NCI-H1694 treated with DMSO at 0.1 percent for 48 hours (cell line): ENCODE results near the gene TMEM200C.

ENCODE experiments used
- DNase-seq: peaks from one replicate; lab custom pipeline; 2025; lab: John Stamatoyannopoulos, UW

The TMEM200C gene

GRCh38 chr18:5895299-5895875 is at the start of gene TMEM200C:
TSS of gene TMEM200C (minus strand) at chr18:5895522. CDS start at chr18:5892063, 3,459 bp downstream.
- no peak for DNase-seq

DNA sequence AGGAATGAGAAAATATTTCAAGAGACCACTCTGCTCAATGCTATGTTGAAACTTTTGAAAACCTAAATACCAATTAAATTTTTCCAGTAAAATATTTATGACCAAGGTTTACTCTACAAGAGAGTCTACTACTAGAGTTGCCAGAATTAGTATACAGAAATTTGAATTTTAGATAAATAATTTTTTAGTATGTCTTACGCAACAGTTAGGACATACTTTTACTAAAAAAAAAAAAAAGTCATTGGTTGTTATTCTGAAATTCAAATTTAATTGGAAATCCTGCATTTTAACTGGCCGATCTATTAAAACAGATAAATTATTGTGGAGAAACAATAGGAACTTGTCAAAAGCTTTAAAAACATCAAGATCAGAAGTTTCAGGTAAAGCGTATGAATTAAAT is 49.1 kb upstream of the TMEM200C start:
- no peak for DNase-seq

DNA sequence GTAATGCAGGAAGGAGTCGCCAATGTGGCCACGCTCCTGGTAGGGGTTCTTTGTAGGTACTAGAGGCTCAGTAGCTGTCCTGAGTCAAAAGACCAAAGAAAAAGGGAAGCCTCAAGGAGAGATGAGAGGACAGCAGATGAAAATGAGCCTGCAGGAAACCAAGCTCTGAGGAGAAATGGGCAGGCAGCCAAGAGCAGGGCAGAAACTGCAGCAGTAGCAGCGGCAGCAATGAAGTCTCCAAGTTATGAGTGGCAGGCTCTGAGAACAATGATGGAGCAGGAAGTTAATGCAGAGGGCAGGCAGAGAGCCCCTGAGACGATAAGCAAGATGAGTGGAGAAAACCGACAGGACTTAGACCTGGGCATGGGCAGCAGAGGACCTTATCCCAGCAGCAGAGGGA is 48.2 kb upstream of the TMEM200C start:
- DNase-seq, result peak; percentile 62

GRCh38 chr18:5942591-5942990 is 47.3 kb upstream of the TMEM200C start:
- DNase-seq, result no peak

GRCh38 chr18:5941890-5942289 is 46.6 kb upstream of the TMEM200C start:
- DNase-seq, result no peak

DNA sequence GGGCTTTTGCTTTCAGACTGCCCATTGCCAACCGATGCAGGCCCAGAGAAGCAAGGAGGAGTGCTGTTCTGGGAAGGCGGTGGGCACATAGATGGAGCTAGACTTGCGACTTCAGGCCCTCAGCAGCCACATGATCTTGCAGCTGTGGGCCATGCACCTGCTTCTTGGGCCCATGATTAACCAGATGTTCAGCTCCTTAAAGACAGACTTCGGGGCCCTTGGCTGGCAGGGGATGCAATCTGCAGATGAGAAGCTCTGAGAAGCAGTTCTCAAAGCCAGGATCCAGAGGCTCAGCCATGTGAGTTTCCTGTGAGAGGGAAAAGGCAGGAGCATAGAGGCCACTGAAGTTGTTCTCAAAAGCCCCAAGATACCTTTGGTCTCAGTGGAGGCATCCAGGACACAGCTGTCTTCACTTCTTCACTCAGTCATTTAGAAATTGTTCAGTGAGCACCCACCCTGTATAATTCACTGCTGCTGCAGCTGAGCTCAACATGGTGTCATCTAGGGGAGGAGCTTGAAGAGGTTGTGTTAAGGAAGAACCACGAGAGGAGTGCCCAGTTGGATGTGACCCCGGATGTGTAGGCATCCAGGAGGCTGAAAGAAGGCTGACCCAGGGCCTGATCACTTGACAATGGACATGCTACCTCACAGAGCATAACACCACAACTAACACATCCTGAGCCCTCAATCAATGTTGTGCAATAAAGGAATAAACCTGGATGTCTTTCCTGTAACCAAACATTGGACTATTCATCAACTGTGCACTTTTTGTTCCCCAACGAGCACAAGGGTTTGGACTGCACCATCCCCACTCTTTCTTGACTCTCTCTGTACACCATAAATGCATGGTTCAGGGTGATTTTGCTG is 44.7 kb upstream of the TMEM200C start:
- DNase-seq, result no peak

DNA sequence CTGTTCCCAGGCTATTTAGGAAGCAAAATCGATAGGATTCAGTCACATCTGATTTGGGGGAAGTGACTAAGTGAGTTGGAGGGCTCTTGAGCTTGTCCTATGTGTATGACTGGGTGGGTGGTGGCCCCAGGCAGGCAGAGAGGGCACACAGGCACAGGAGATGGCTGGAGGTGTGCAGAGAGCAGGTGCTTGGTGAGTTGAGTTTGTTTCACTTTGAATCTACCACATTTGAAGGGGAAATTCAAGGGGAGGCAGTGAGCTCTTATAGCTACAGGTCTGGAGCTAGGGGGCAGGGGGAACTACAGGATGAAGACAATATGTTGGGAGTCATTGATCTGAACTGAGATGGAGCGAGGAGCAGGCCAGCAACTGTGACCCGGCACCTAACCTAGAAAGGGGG is 42.5 kb upstream of the TMEM200C start:
- no peak for DNase-seq

DNA sequence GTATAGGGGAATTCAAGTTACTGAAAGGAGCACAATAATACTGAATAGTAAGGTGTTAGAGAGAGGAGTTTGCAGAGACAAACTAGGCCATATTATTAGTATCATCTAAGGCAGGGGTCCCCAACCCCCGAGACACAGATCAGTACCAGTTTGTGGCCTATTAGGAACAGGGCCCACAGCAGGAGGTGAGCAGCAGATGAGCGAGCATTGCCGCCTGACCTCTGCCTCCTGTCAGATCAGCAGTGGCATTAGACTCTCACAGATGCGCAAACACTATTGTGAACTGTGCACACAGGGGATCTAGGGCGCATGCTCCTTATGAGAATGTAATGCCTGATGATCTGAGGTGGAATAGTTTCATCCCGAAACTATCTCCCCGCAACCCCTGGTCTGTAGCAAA is 41.8 kb upstream of the TMEM200C start:
- no peak for DNase-seq

DNA sequence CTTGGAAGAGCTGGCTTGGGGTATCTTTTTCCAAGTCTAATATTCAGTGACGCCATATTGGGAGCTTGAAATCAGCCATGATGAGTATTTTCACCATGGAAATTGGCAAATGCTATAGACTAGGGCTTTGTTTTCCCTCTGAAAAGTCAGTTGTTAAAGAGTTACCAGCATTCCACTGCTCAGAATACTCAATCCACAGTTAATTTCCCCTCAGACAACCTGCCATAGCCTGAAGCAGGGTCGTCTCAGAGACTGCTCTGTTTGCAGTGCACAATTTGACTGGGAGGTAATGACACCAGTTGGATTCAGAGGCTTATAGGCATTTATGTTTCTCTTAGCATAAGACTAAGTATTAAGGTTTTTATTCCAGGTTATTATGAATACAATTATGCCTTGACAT is 35.5 kb upstream of the TMEM200C start:
- DNase-seq, result no peak

GRCh38 chr18:5918205-5918858 is 23.0 kb upstream of the TMEM200C start:
- no peak for DNase-seq

- DNase-seq, result no peak
Observed at GRCh38 chr18:5914951-5915350, 19.6 kb upstream of the TMEM200C start.

GRCh38 chr18:5914016-5914415 is 18.7 kb upstream of the TMEM200C start:
- DNase-seq, result no peak

DNA sequence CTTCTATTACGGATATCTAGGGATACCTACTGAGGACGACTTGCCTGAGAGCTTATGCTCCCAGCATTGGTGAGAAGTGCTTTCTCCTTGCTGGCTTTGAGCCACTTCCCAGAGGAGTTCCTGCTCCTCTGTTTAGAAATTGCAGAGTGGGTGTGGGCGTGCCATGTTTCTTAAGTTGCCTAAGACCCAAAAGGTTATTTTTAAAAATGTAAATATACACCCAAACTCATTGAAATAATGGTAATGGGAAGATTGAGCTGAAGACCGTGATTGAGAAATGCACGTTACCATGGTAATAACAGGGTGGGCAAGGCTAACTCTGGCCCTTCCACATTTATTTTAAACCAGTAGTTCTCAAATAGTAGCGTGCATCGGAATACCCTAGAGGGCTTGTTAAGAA is 17.2 kb upstream of the TMEM200C start:
- no peak for DNase-seq

GRCh38 chr18:5909125-5909524 is 13.8 kb upstream of the TMEM200C start:
- DNase-seq, result no peak

- no peak for DNase-seq
Observed at GRCh38 chr18:5903386-5903785, 8.1 kb upstream of the TMEM200C start.

DNA sequence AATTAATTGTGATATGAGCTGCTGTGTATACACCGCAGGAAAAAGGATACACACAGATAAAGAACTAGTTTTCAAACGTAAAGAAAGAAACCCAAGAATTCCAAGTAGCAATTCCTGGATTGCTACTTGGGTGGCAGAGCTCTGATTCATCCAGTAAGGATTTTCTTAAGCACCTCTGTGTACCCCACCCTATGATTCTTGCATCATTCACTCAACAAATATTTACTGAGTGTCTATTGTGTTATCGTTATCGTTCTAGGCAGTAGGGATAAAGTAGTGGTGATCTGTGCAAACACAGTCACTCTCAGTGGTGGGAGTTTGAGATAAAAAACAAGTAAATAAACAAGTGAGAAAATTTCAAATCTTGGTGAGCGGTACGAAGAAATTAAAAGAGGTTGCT is 4.9 kb upstream of the TMEM200C start:
- no peak for DNase-seq

DNA sequence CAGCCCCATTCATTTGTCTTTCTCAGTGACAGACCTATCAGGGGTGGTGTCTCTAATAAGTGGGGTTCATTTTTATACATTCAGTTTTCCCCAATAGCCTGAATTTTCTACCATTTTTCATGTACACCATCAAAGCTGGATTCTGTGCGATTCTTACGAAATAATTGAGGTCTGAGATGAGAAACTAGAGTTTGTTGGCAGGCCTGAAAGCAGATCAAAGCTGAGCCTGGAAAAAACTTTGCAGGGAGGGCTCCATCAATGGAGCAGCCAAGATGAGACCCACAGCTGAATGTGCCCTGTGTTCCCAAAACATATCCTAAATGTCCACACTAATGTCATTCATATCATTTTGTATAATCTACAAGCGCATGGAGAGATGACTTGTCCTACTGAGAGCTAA is 4.5 kb upstream of the TMEM200C start:
- DNase-seq, result no peak

GRCh38 chr18:5895876-5896740 is 786 bp upstream of the TMEM200C start:
- DNase-seq, result peak; percentile 2

GRCh38 chr18:5894611-5895298 is 567 bp downstream of the TMEM200C start:
- peak; percentile 19 for DNase-seq

DNA sequence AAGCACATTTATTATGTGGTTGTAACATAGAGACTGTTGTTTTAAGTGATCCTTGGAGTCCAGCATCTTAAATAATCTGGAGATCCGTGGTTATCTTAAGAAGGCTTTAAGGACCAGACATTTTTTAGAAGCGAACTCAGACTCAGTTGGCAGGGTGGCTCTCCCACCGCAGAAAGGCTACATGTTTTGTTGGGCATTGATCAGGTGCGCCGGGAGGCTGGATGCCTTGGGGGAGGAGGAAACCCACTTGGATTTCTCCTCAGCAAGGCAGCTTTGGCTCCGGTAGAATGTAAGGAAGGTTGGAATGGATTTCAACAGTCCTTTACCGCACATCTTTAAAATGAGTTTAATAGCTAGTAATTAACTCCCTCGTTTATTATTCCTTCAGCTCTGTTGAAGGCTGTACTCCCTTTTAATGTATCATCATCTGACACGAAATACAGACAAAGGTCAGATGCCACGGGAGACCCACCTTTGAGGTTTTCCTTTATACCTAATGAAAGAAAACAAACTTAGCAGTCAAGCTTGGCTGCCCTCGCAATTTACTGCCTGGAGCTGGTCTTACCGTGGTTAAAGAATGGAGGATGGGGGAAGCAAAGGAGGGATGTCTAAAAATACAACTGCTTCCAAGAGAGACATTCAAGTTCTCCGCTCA is 1.2 kb downstream of the TMEM200C start:
- no peak for DNase-seq

GRCh38 chr18:5892823-5893431 is 2.4 kb downstream of the TMEM200C start:
- DNase-seq, result no peak
